ENCODE results near the gene PMEPA1. TPM values are rescaled to one million over a fixed set of nuclear protein-coding genes. Genes with fewer than 3 reads are reported as not detected.

Gene PMEPA1
- total RNA-seq, 1 experiment from 2014 or later, result 15.0 TPM

DNA sequence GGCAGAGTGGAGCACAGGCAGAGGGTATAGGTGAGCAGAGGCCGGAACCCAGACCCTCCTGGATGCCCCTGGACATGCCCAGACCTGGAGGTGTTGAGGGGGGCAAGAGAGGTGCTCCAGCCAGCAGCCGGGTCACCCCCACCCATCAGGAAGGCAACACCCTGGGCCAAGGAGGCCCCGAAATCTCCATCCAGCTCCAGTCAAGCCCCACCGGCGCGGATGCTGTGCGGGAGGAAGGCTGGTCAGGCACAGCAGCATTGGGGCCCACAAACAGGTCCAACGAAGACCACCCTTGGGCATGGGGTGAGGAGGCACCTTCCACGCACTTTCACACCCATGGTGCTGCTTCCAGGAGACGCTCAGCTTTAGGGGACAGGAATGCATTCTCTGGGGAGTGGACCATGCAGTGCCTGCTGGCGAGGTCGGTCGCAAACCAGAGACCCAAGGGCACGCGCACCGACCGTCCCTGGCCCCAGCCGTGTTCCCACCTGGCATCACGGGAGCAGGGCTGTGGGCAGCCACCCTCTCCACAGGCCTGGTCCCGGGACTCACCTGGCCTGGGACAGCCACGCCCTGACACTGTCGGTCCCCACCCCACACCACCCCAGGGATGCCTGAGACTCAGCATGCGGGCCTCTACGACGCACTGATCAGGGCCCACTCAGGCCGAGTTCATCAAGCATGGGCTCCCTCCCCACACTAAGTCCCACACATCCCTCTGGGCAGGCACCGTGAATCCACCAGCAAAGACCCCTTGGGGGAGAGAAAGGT is 45.9 kb downstream of the PMEPA1 start:
- peaks cover 20% of the 10 kb centered on the region for H3K36me3 ChIP-seq
- H3K9me3 ChIP-seq (replicated peaks), result no peaks in the 10 kb centered on the region
- H3K27ac ChIP-seq, result no peak overlapping the region
- no peaks in the 10 kb centered on the region for H3K4me1 ChIP-seq
- H3K4me3 ChIP-seq, result no peak overlapping the region
- no peak for DNase-seq
- no peaks in the 10 kb centered on the region for H3K27me3 ChIP-seq

DNA sequence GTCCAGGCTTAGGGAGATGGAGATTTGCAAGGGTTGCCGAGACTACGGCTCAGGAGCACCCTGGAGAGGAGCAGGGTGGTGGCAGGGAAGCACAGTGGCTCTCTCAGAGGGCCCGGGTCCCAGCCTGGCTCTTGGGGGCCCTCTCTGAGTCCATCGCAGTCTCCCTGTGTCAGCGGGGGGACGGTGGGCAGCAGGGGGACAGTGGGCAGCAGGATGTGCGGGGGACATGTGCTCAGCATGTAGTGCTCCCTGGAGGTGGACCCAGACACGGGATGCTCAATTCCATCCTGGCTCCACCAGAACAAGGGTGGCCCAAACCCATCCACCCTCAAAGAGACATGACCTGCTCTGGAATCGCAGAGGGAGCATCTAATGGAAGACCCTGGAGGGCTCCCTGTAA is 46.6 kb downstream of the PMEPA1 start:
- no peak for DNase-seq
- H3K9me3 ChIP-seq (replicated peaks), result no peaks in the 10 kb centered on the region
- H3K36me3 ChIP-seq, result peaks cover 26% of the 10 kb centered on the region
- H3K27ac ChIP-seq, result no peak overlapping the region
- no peak overlapping the region for H3K4me3 ChIP-seq
- no peaks in the 10 kb centered on the region for H3K4me1 ChIP-seq
- H3K27me3 ChIP-seq, result no peaks in the 10 kb centered on the region

DNA sequence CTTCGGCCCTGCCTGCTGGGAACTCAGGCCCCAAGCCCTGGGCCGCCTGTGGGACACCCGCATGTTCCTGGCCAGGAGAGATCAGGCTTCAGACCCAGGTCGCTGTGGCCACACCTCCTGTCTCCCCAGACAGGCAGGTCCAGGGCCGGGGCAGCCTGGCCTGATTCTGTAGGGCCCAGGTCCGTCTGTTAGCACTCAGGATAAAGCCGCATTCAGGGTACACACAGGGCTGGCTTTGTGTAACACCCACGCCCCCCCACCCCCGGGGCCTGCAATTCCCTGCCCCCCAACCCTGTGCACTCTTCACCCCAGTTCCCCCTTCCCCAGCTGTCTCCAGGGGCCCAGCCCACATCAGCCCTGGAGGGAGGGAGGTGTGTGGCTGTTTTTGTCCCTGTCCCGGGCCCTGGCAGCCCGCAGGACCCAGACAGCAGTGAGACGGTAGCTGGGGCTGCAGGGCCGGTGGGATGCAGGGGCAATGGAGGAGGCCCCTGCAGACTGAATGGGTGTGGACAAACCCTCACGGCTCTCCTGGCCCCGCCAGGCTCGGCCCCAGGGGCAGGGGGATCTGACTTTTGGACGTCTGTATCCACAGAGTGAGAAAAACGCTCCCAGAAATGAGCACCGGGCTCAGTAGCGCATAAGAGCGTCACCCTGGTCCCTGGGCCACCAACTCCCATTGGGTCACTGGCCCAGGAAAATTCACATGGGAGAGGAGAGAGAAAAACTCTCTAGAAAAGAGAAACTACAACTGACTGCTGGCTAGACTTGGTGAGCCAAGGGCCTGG is 47.2 kb downstream of the PMEPA1 start:
- Histone ChIP-seq H3K36me3 (peaks cover 32% of the 10 kb centered on the region), H3K9me3 (replicated peaks) (no peaks in the 10 kb centered on the region), H3K27ac (no peak overlapping the region), H3K4me1 (no peaks in the 10 kb centered on the region), H3K4me3 (no peak overlapping the region), H3K27me3 (no peaks in the 10 kb centered on the region)
- peak in 1 of 2 experiments; percentile 10 for DNase-seq

DNA sequence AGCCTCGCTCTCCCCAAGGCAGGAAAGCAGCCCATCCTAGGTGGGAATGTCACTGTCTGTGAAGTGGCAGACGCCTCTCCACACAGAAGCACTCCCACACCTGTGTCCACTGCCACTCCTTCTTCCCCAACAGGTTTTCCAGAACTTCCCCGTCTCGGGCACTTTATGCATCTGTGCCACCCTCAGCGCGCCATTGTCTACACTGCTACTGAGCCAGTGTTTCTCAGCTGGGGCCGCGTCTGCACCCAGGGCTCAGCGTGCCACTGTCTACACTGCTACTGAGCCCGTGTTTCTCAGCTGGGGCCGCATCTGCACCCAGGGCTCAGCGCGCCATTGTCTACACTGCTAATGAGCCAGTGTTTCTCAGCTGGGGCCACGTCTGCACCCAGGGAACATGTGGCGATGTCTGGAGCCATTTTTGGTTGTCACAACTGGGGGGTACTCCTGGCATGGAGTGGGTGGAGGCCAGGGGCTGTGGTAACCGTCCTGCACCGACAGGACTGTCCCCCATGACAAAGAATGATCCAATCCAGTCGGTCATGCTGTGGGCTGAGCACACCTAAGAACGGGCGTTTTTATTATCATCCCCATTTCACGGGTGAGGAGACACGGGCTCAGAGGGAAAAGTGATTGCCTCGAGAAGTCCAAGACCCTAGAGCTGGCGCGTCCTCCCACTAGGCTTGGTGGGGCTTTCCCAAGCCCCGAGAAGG is 47.9 kb downstream of the PMEPA1 start:
- DNase-seq, result no peak
- H3K4me3 ChIP-seq, result no peak overlapping the region
- H3K4me1 ChIP-seq, result no peaks in the 10 kb centered on the region
- no peaks in the 10 kb centered on the region for H3K9me3 ChIP-seq (replicated peaks)
- no peak overlapping the region for H3K27ac ChIP-seq
- H3K27me3 ChIP-seq, result no peaks in the 10 kb centered on the region
- peaks cover 35% of the 10 kb centered on the region for H3K36me3 ChIP-seq

DNA sequence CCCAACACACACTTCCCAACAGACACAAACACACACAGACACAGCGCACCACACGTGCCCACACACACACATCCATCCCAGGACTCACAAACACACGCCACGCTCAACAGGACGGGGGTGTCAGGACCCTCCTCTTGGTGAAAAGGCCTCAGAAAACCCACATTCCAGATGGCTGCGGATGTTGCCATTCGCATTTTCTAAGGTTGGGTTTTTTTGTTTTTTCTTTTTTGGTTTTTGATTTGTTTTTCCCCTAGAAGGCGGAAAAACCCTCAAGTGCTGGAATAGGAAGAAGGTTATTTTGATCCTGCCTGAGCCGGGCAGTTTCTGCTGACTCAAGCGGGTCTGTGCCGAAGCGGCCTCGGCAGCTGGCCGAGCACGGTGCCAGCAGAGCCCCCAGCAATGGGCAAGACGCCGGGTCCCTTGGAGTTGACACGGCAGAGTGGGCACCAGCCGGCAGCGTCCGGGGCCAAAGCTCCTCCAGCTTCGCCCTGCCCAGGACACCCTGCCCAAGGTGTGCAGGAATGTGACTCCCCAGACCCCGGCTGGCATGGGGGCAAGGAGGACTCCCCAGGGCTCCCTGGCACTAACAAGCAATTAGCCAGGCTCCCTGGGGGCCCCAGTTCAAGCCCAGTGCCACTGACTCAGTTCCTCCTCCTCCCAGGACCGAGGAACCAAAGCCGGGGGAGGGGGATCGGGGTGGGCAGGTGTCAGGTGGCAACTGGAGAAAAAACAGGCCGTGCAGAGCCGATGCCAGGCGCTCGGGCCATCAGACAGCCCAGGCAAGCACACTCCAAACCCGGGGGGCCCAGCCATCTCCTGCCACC is 48.7 kb downstream of the PMEPA1 start:
- Histone ChIP-seq H3K36me3 (peaks cover 43% of the 10 kb centered on the region), H3K27me3 (no peaks in the 10 kb centered on the region), H3K27ac (no peak overlapping the region), H3K4me1 (no peaks in the 10 kb centered on the region), H3K4me3 (no peak overlapping the region), H3K9me3 (replicated peaks) (no peaks in the 10 kb centered on the region)
- DNase-seq, result peak in 1 of 2 experiments; percentile 7

DNA sequence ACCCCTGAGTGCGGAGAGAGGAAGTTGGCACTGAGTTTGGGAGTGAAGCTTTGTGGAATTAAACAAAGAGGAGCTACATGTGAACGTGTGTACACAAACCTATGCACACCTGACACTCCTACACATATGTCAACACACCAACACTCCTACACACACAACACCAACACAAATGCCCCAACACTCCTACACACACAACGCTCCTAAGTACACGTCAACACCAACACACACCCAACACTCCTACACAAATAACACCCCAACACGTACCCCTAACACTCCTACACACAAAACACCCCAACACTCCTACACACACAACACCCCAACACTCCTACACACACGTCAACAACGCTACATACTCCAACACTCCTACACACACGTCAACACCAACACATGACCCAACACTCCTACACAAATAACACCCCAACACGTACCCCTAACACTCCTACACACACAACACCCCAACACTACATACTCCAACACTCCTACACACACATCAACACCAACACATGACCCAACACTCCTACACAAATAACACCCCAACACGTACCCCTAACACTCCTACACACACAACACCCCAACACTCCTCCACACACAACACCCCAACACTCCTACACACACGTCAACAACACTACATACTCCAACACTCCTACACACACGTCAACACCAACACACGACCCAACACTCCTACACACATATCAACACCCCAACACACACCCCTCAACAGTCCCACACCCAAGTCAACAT is 49.5 kb downstream of the PMEPA1 start:
- no peaks in the 10 kb centered on the region for H3K4me1 ChIP-seq
- H3K4me3 ChIP-seq, result no peak overlapping the region
- no peaks in the 10 kb centered on the region for H3K9me3 ChIP-seq (replicated peaks)
- no peak for DNase-seq
- H3K36me3 ChIP-seq, result peaks cover 42% of the 10 kb centered on the region
- H3K27me3 ChIP-seq, result no peaks in the 10 kb centered on the region
- no peak overlapping the region for H3K27ac ChIP-seq

DNA sequence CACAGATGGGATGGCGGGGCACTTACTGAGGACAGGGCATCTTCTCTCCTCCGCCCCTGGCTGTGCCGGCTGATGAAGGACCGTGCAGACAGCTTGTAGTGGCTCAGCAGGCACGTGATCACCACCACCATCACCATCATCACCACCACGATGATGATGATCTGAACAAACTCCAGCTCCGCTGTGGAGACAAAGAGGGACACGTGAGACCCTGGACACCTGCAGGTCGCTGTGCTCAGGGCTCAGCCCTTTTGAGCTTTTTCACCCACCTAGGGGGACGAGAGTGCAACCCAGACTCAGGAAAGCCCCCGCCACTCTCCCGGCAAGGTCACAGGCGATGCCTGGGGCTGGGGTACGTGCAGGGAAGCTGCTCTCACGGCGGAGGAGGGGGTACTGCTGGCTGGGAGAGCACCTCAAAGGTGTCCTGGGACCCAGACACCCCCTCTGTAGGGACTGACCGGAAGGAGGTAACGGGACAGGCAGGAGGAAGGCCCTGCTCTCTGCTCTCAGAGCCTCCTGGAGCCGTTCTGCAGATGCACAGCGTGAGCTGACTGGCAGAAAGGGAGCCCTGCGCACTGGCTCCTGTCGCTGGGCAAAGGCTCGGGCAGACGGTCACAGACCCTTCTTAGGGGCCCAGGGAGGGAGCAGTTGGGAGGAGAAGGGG is 50.2 kb downstream of the PMEPA1 start:
- Histone ChIP-seq H3K27ac (no peak overlapping the region), H3K4me1 (no peaks in the 10 kb centered on the region), H3K27me3 (no peaks in the 10 kb centered on the region), H3K36me3 (peaks cover 44% of the 10 kb centered on the region), H3K9me3 (replicated peaks) (no peaks in the 10 kb centered on the region), H3K4me3 (no peak overlapping the region)
- peak in 1 of 2 experiments; percentile 11 for DNase-seq

DNA sequence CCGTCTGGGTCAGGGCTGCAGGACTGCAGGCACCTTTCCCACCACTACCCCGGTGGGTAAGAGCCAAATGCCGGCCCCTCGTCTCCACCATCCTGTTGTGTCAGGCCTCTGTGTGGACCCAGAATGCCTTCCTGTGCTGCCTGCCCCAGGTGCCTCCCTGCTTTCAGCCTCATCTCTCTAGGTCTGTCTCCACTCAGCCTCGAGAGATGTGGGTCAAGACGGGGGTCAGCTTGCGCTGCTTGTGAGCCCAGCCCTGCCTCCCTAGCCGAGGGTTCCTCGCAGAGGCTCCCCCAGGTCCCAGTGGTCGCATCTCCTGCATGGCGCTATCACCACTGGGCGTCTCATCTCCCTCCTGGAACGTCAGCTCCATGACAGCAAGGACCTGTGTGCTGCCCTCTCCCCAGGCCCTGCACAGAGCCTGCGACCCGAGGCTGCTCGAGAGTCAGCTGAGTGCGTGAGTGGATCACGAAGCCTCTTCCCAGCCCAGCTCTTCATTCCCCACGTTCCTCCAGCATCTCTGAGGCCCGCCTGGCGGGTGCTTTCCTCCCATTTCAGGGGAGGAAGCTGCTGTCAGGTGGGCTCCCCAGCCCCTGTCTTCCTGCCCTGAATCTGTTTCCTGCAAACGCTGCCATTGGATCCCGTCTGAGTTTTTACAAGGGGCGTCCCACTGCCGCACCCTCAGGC is 50.8 kb downstream of the PMEPA1 start:
- Histone ChIP-seq H3K4me1 (no peaks in the 10 kb centered on the region), H3K27me3 (no peaks in the 10 kb centered on the region), H3K9me3 (replicated peaks) (no peaks in the 10 kb centered on the region), H3K27ac (no peak overlapping the region), H3K36me3 (peaks cover 46% of the 10 kb centered on the region), H3K4me3 (no peak overlapping the region)
- DNase-seq, result peak in 1 of 2 experiments; percentile 6

DNA sequence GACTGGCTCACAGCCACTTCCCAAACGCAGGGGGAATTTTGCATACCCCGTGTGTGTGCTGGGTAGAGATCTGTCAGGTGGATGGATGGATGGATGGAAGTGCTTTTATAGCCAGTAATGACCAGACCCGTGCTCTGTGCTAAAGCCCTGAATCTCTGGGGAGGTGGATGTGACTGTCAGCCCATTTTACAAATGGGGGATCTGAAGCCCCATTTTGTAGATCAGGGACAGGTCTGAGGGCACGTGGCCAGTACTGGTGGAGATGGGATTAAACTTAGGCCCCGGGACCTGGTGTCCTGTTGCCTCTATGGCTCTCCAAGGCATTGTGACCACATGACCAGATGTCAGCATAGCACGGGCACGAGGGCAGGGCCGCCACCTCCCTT is 51.4 kb downstream of the PMEPA1 start:
- H3K4me3 ChIP-seq, result no peak overlapping the region
- no peaks in the 10 kb centered on the region for H3K27me3 ChIP-seq
- DNase-seq, result no peak
- no peaks in the 10 kb centered on the region for H3K9me3 ChIP-seq (replicated peaks)
- H3K4me1 ChIP-seq, result no peaks in the 10 kb centered on the region
- H3K27ac ChIP-seq, result no peak overlapping the region
- H3K36me3 ChIP-seq, result peaks cover 48% of the 10 kb centered on the region

DNA sequence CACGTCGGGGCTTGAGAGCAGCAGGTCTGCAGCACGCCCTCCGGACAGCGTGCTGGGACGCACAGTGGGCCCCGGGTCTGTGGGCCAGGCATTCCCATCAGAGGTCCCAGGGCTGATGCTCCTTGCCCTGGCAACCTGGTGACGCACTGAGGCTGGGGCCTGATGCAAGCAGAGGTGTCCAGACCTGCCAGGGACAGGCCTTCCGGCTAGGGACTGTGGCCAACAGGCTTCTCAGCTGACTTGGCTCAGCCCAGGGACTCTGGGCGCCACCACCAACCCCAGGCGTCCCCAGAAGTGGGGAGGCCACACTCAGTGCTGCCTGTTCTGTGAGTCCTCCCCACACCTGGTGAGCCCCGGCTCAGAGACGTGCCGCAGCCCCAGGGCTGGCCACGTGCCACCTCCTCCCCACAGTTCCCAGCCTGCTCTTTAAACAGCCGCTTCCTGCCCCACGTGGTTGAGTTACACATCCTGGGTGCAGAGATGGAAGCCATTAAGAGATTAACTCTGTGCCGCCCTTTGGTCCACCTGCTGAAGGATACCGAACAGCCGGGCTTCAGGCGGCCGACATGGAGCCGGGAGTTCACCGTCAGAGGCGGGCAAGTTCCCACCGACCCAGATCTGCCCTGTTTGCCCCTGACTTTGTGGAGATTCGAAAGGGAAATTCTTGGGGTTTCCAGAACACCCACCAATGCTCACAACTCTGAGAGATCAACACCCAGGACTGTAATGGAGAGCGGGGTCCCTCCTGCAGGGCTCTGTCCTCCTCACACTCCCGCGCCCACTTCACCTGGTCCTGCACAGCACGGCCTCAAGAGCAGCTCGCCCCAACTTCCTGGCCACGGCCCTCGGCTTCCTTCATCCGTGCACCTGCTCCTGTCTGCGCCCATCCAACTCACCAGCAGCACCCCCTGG is 52.0 kb downstream of the PMEPA1 start:
- no peak overlapping the region for H3K4me3 ChIP-seq

DNA sequence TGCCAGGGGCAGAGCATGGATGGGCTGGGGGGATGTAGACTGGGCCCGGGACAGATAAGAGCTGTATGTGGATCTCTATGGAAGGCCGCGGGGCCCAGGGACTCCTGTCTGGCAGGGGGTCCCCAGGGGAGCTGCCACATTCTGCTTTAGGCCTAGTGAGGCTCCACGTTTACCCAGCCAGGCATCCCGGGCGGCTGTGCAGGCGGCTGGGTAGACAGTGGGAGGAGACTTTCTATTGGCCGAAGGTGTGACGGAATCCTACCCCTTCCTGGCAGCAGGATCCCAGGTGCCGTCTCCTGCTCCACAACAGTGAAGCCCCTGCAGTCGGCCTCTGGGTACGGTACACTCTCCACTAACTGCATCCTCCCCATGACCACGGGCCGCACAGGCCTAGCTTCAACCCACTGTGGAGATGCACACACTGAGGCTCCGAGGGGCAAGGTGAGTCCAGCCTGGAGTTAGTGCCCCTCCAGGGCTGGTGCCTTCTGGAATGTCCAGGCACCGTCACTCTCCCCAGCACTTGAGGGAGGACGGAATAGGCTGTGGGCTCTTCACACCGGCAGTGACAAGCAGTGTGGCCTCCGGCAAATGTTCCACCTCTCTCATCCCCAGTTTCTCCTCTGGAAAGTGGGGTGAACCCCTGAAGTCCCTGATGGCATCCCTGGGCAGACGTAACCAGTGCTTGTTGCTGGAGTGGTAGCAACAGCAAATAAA is 52.8 kb downstream of the PMEPA1 start:
- DNase-seq, result peak in 1 of 2 experiments; percentile 11
- Histone ChIP-seq H3K4me3 (no peak overlapping the region), H3K27ac (no peak overlapping the region), H3K27me3 (no peaks in the 10 kb centered on the region), H3K36me3 (peaks cover 59% of the 10 kb centered on the region), H3K4me1 (no peaks in the 10 kb centered on the region), H3K9me3 (replicated peaks) (no peaks in the 10 kb centered on the region)

More for the DNA sequence above, 52.0 kb downstream of the PMEPA1 start:
- Histone ChIP-seq H3K4me1 (no peaks in the 10 kb centered on the region), H3K9me3 (replicated peaks) (no peaks in the 10 kb centered on the region), H3K27ac (no peak overlapping the region), H3K27me3 (no peaks in the 10 kb centered on the region), H3K36me3 (peaks cover 52% of the 10 kb centered on the region)
- DNase-seq, result peak in 1 of 2 experiments; percentile 6
